HEK293 (cell line): Measurements from ENCODE around the gene TSC2.

Source experiments
- CTCF ChIA-PET: fragments of 350-600 bp; formaldehyde crosslinking; extraction: SDS; loops from one replicate; lab custom pipeline; 2021; ENCODE audit warnings: antibody characterized with exemption; lab: Yijun Ruan, JAX
- POLR2A ChIA-PET: fragments of 300-600 bp; formaldehyde crosslinking; extraction: SDS; loops from one replicate; lab custom pipeline; 2020; ENCODE audit warnings: antibody characterized with exemption, inconsistent platforms; lab: Yijun Ruan, JAX
- H3K27ac ChIP-seq: fragments of 200-500 bp; sonication (Bioruptor generic); 2 replicates; pipeline ENCODE4 v1.5.1; 2014; ENCODE audit warnings: low read depth, low read length, control low read depth, inconsistent platforms; ENCODE audit errors: extremely low read depth
- H3K36me3 ChIP-seq, 2 experiments: fragments of 200-500 bp in 1 of 2; sonication (Bioruptor generic) in 1 of 2; 1 replicate in 1 of 2; 2 replicates in 1 of 2; pipeline ENCODE4 v1.5.1; 2014 to 2017; ENCODE audit warnings: inconsistent platforms in 2 of 2, low read length in 2 of 2; ENCODE audit not compliant: control insufficient read depth in 2 of 2, insufficient read depth in 1 of 2
- H3K4me1 ChIP-seq: fragments of 200-500 bp; sonication (Bioruptor generic); 2 replicates; pipeline ENCODE4 v1.5.1; 2014; ENCODE audit warnings: mild to moderate bottlenecking, low read length, inconsistent platforms; ENCODE audit not compliant: control insufficient read depth, insufficient read depth
- H3K4me3 ChIP-seq: 2 replicates; pipeline ENCODE4 v1.5.1; 2011; ENCODE audit warnings: low read depth, mild to moderate bottlenecking, control low read depth, low read length, moderate library complexity
- H3K9me3 ChIP-seq: fragments of 200-500 bp; sonication (Bioruptor generic); 2 replicates; pipeline ENCODE4 v1.5.1; 2014; ENCODE audit warnings: low read depth, low read length, inconsistent platforms; ENCODE audit not compliant: control insufficient read depth, insufficient read depth
- FEZF1 ChIP-seq: fragments of 450-650 bp; formaldehyde crosslinking; IDR thresholded peaks from 2 replicates; pipeline ENCODE4 v1.5.1; 2016; ENCODE audit warnings: missing biosample characterization, missing genetic modification characterization
- GFI1B ChIP-seq: fragments of 450-650 bp; formaldehyde crosslinking; IDR thresholded peaks from 2 replicates; pipeline ENCODE4 v1.5.1; 2016; ENCODE audit warnings: missing biosample characterization, missing genetic modification characterization
- KLF16 ChIP-seq: fragments of 450-650 bp; formaldehyde crosslinking; IDR thresholded peaks from 2 replicates; pipeline ENCODE4 v1.5.1; 2017; ENCODE audit warnings: missing biosample characterization, missing genetic modification characterization
- YY2 ChIP-seq: fragments of 450-650 bp; formaldehyde crosslinking; IDR thresholded peaks from 2 replicates; pipeline ENCODE4 v1.5.1; 2016; ENCODE audit warnings: missing biosample characterization, missing genetic modification characterization
- ZBTB10 ChIP-seq: fragments of 450-650 bp; formaldehyde crosslinking; IDR thresholded peaks from 2 replicates; pipeline ENCODE4 v1.5.1; 2016; ENCODE audit warnings: missing biosample characterization, missing genetic modification characterization
- ZNF10 ChIP-seq: fragments of 450-650 bp; formaldehyde crosslinking; IDR thresholded peaks from 2 replicates; pipeline ENCODE4 v1.5.1; 2017; ENCODE audit warnings: missing biosample characterization, missing genetic modification characterization
- ZNF112 ChIP-seq: fragments of 450-650 bp; formaldehyde crosslinking; IDR thresholded peaks from 2 replicates; pipeline ENCODE4 v1.5.0; 2017; ENCODE audit warnings: missing biosample characterization, missing genetic modification characterization
- ZNF148 ChIP-seq: fragments of 450-650 bp; formaldehyde crosslinking; IDR thresholded peaks from 2 replicates; pipeline ENCODE4 v1.5.0; 2017; ENCODE audit warnings: missing biosample characterization, missing genetic modification characterization, borderline replicate concordance
- ZNF19 ChIP-seq: fragments of 450-650 bp; formaldehyde crosslinking; IDR thresholded peaks from 2 replicates; pipeline ENCODE4; 2016; ENCODE audit warnings: missing biosample characterization, missing genetic modification characterization, low read depth
- ZNF248 ChIP-seq: fragments of 450-650 bp; formaldehyde crosslinking; IDR thresholded peaks from 2 replicates; pipeline ENCODE4 v1.5.1; 2017; ENCODE audit warnings: missing biosample characterization, missing genetic modification characterization
- ZNF433 ChIP-seq: fragments of 450-650 bp; formaldehyde crosslinking; IDR thresholded peaks from 2 replicates; pipeline ENCODE4 v1.5.1; 2016; ENCODE audit warnings: missing biosample characterization, missing genetic modification characterization, low read depth
- ZNF513 ChIP-seq: fragments of 450-650 bp; IDR thresholded peaks from 2 replicates; pipeline ENCODE4 v1.5.1; 2018; ENCODE audit warnings: missing biosample characterization, missing genetic modification characterization
- ZNF645 ChIP-seq: fragments of 450-650 bp; formaldehyde crosslinking; IDR thresholded peaks from 2 replicates; pipeline ENCODE4; 2016; ENCODE audit warnings: missing biosample characterization, missing genetic modification characterization
- ZNF658 ChIP-seq: fragments of 450-650 bp; formaldehyde crosslinking; IDR thresholded peaks from 2 replicates; pipeline ENCODE4; 2016; ENCODE audit warnings: missing biosample characterization, missing genetic modification characterization
- ZNF76 ChIP-seq: fragments of 450-650 bp; formaldehyde crosslinking; IDR thresholded peaks from 2 replicates; pipeline ENCODE4; 2016; ENCODE audit warnings: low read depth, missing biosample characterization, missing genetic modification characterization, borderline replicate concordance
- ZSCAN4 ChIP-seq: fragments of 450-650 bp; formaldehyde crosslinking; IDR thresholded peaks from 2 replicates; pipeline ENCODE4 v1.5.1; 2017; ENCODE audit warnings: missing biosample characterization, missing genetic modification characterization

The TSC2 gene

GRCh38 chr16:2062801-2063200 is 15.0 kb downstream of the TSC2 start:
- no peak for TF ChIP-seq GFI1B (tag by site-specific recombination)
- Histone ChIP-seq H3K27ac (no peak overlapping the region), H3K9me3 (no peaks in the 10 kb centered on the region), H3K4me3 (no peak overlapping the region), H3K36me3 (peaks cover 11 to 78% of the 10 kb centered on the region in 2 experiments; a peak in 2 of 3 replicates), H3K4me1 (no peaks in the 10 kb centered on the region)
- ChIA-PET POLR2A (interaction anchor here (1.9 kb wide), 1 partner anchor 92 kb away, joined by 8 read pairs; the partner anchor contains the start of gene TRAF7), CTCF (no interaction called here)

GRCh38 chr16:2063861-2064260 is 16.1 kb downstream of the TSC2 start:
- ChIA-PET CTCF (interaction anchor here (0.9 to 1.0 kb wide), 2 partner anchors 21 to 92 kb away, joined by 3 to 5 read pairs; partner anchors contain the start of gene TBL3), POLR2A (interaction anchor here (1.0 to 1.2 kb wide), 2 partner anchors 19 to 91 kb away, joined by 3 to 4 read pairs; partner anchors contain the start of gene TRAF7)
- H3K27ac ChIP-seq = no peak overlapping the region
- TF ChIP-seq ZNF645 (tag by site-specific recombination) (no peak), ZNF248 (tag by site-specific recombination) (no peak), ZNF10 (tag by site-specific recombination) (no peak), YY2 (tag by site-specific recombination) (no peak), ZBTB10 (no peak), ZNF112 (tag by site-specific recombination) (no peak), ZNF148 (tag by site-specific recombination) (no peak)
- H3K36me3 ChIP-seq = peaks cover 14 to 77% of the 10 kb centered on the region in 2 experiments; a peak in 2 of 3 replicates
- no peaks in the 10 kb centered on the region for H3K9me3 ChIP-seq
- no peak overlapping the region for H3K4me3 ChIP-seq
- no peaks in the 10 kb centered on the region for H3K4me1 ChIP-seq

GRCh38 chr16:2064368-2064945 is 16.7 kb downstream of the TSC2 start:
- Histone ChIP-seq H3K36me3 (peaks cover 14 to 80% of the 10 kb centered on the region in 2 experiments; a peak in 2 of 3 replicates), H3K27ac (no peak overlapping the region), H3K4me1 (no peaks in the 10 kb centered on the region), H3K9me3 (no peaks in the 10 kb centered on the region), H3K4me3 (no peak overlapping the region)
- TF ChIP-seq ZSCAN4 (no peak), KLF16 (tag by site-specific recombination) (no peak), FEZF1 (tag by site-specific recombination) (no peak), ZNF658 (no peak), ZNF76 (no peak), ZNF19 (tag by site-specific recombination) (no peak), ZNF433 (tag by site-specific recombination) (no peak), ZNF513 (tag by site-specific recombination) (no peak)
- ChIA-PET CTCF (interaction anchor here (0.9 to 1.0 kb wide), 2 partner anchors 21 to 93 kb away, joined by 3 to 5 read pairs; partner anchors contain the start of gene TBL3), POLR2A (interaction anchor here (0.7 to 1.2 kb wide), 3 partner anchors 20 to 91 kb away, joined by 3 to 4 read pairs (median 3); partner anchors contain the start of gene TRAF7)
